GM12865 (cell line): ENCODE data around the gene TLCD3A.

ENCODE experiments used
- DNase-seq: peaks from one replicate; pipeline ENCODE4 v3.0.0; 2010; ENCODE audit warnings: low read depth
- H3K4me3 ChIP-seq: 2 replicates; pipeline ENCODE4 v1.5.1; 2011; ENCODE audit warnings: mild to moderate bottlenecking, low read depth, low read length, control low read depth
- CTCF ChIP-seq: IDR thresholded peaks from 2 replicates; pipeline ENCODE4 v1.5.1; 2011; ENCODE audit warnings: low read length, control low read depth, low read depth, inconsistent platforms; ENCODE audit not compliant: insufficient read depth; ENCODE audit errors: missing control alignments

Gene TLCD3A

GRCh38 chr17:732067-732901 lies at the start of gene TLCD3A:
Gene TLCD3A, plus strand, starts transcription at chr17:732596. Its CDS starts 52 bp downstream, at chr17:732648.
- DNase-seq, result peak; percentile 58
- H3K4me3 ChIP-seq, result peak within 1 kb of the TSS; percentile 79
- no peak for TF ChIP-seq CTCF

- H3K4me3 ChIP-seq, result no peak overlapping the region
- no peak for TF ChIP-seq CTCF
- DNase-seq, result no peak
Measured at GRCh38 chr17:683040-683439, 49.4 kb upstream of the TLCD3A start.

GRCh38 chr17:683499-684254 lies 48.7 kb upstream of the TLCD3A start:
- no peak for DNase-seq
- no peak for TF ChIP-seq CTCF
- no peak overlapping the region for H3K4me3 ChIP-seq

- H3K4me3 ChIP-seq, result no peak overlapping the region
- no peak for TF ChIP-seq CTCF
- no peak for DNase-seq
Measured at GRCh38 chr17:685006-685405, 47.4 kb upstream of the TLCD3A start.

- DNase-seq, result peak; percentile 26
- H3K4me3 ChIP-seq, result no peak overlapping the region
- TF ChIP-seq CTCF, result peak; percentile 7
Measured at GRCh38 chr17:688100-688989, 44.1 kb upstream of the TLCD3A start.

GRCh38 chr17:689556-690275 lies 42.7 kb upstream of the TLCD3A start:
- TF ChIP-seq CTCF, result no peak

More at GRCh38 chr17:689556-690275, 42.7 kb upstream of the TLCD3A start:
- H3K4me3 ChIP-seq, result no peak overlapping the region
- DNase-seq, result no peak
